Measurements from ENCODE around the gene ARHGAP32.

ARHGAP32 gene

DNA sequence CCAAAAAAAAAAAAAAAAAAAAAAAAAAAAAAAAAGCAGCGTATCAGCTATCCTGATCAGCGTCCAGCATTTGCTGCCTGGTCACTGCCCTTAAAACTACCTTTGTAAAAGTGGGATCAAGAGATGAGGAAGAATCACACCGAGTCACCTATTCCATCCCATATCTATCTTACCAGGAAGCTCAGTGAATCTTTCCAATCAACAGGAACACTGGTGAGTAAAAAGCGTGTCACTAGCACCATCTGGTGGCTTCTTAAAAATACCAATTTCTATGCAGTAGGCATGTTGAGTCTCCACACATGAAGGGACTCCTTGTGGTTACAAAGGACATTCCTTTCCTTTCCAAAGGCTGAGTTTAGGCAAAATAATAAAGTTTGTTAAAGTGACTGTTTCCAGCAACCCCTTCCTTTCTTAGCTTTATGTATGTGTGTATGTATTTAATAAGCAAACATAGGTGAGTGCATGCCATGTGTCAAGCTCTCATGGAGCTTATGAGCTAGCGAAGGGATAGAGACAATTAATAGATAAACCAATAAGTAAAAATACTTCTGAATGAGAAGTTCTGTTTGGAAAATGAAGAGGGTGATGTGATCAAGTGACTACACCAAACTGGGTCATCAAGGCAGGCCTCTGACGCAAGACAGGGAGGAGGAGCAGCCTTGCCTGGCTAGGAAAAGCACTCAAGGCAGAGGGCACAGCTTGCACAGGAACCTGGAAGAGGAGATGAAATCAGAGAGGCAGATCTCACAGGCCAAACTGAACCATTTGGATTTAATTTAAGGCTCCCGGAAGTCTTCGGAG, 235.5 kb downstream of the ARHGAP32 start:
- DNase-seq: peak in 11 of 56 donors; percentile 6 to 63 (median 22)

DNA sequence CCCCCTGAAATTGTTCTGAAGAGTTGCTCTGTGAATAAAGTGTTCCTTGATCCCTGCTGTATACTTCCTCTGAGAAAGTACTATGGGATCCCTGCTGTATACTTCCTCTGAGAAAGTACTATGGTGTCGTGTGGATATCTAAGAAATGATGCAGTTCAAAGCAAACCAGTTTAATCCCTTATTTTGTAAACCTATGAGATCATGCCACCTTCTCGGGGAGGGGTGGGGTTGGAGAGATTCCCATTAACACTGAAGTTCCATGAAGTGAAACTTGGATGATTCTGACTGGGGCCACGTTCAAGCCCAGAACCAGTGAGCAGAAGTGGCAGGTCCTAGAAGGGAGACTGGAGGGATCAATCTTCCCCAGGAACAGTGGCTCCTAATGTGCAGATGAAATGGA, 236.5 kb downstream of the ARHGAP32 start:
- no peak for DNase-seq

GRCh38 chr11:128953151-128953550, 239.0 kb downstream of the ARHGAP32 start:
- DNase-seq: no peak

GRCh38 chr11:128949791-128950454, 242.2 kb downstream of the ARHGAP32 start:
- no peak for DNase-seq

DNA sequence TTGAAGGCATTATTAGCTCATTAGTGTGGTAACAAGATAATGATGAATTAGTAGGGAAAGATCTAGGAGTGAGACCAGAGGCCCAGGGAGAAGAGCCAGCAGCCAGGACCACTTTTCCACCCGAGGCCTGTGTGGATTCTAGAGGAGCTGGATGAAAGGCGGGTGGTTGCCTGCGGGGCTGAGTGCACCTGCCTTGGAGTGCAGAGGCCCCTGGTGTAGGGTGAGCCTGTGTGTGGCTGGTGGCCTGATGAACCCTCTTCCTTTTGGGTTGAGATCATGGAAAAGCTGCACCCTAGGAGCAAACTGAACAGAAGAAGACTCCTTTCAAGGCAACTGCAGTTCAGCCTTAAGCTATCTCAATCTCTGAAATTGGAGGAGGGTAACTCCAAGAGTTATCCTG, 243.5 kb downstream of the ARHGAP32 start:
- DNase-seq: no peak

DNA sequence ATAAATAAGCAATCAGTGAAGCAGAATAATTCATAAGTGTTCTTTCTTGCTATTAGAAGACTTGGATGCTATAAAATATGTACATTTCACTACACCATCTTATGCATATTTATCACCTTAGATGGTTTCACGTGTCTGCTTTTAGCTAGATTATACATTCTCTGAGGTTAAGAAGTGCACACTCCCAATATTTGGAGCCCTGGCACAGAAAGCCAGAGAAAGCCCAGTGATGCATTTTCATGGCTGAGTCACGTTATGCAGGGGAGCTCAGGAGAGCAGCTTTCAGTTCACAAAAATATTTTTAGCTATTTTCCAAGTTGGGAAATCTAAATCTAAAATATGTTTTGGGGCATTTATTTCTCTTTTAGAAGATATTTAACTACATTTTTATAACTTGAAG, 244.4 kb downstream of the ARHGAP32 start:
- DNase-seq: no peak

DNA sequence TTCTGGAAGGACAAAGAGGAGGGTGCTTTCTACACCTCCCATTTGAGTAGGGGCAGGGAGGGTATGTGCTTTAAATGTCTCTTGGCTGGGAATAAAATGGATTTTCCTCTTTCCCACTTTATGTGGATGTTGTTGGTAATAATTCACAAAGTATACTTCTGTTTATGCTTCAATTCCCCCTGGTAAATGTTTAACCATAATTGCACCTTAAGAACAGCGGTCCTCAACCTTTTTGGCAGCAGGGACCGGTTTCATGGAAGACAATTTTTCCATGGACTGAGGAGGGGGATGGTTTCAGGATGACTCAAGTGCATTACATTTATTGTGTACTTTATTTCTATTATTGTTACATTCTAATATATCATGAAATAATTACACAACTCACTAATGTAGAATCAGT, 245.5 kb downstream of the ARHGAP32 start:
- no peak for DNase-seq

GRCh38 chr11:128943428-128943976, 248.6 kb downstream of the ARHGAP32 start:
- no peak for DNase-seq

GRCh38 chr11:128942817-128943427, 249.2 kb downstream of the ARHGAP32 start, which contains the start of gene TP53AIP1:
TSS of gene TP53AIP1 (minus strand) at chr11:128942871. CDS start at chr11:128937818, 5,053 bp downstream.
- no peak for DNase-seq

DNA sequence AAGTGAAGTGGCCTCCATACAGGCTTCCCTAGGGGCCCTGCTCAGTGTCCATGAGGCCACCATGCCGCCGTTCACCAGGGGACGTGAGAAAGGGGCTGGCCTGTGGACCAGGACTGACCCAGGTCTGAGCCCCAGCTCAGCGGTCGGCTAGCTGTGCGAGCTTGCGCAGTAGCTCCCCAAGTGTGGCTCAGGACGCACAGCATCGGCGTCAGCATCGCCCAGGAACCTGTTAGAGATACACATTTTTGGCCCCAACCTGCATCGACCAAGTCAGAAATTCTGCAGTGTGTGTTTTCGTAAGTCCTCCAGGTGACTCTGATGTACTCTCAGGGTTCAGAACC, 249.9 kb downstream of the ARHGAP32 start:
- DNase-seq: no peak

- no peak for DNase-seq
Measured at GRCh38 chr11:128941573-128942271, 250.4 kb downstream of the ARHGAP32 start.

GRCh38 chr11:128941110-128941509, 251.0 kb downstream of the ARHGAP32 start:
- DNase-seq: no peak

GRCh38 chr11:128940603-128941002, 251.5 kb downstream of the ARHGAP32 start:
- DNase-seq: no peak

DNA sequence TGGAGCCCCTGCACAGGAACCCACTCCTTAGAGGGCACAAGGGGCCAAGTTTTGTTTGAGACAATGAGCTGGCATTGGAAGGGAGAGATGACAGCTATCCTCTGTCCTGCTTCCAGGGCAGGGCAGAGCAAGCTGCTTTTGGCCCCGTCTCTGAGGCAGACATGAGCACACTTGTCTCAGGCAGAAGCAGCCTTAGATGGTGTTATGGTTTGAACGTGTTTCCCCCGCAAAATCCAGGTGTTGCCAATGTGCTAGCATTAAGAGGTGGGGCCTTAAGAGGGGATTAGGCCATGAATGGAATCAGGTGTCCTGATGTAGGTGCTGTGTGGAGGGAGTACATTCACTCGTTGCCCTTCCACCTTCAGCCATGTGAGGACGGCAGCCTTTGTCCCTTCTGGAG, 252.0 kb downstream of the ARHGAP32 start:
- no peak for DNase-seq

GRCh38 chr11:128939591-128939990, 252.5 kb downstream of the ARHGAP32 start:
- no peak for DNase-seq

- DNase-seq: no peak
Measured at GRCh38 chr11:128938156-128938885, 253.8 kb downstream of the ARHGAP32 start.

DNA sequence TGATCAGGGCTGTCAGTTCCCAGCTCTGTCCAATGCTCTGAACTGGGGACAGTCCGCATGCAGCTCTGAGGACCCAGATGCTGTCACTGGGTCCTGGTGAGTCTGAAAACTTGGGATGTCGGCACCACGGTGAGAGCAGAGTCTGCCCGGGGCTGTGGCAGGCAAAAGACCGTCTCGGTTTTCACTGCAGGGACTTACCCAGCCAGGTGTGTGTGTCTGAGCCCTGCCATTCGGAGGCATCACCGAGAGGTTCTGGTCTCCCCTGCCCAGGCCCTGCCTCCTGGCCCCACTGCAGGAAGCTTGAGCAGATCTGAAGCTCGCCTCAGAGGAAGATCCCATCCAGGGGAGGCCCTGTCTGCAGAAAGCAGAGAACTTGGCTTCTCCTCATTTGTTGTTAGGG, 254.6 kb downstream of the ARHGAP32 start:
- no peak for DNase-seq

GRCh38 chr11:128936606-128937251, 255.4 kb downstream of the ARHGAP32 start:
- no peak for DNase-seq

GRCh38 chr11:128934926-128935325, 257.2 kb downstream of the ARHGAP32 start:
- DNase-seq: no peak

DNA sequence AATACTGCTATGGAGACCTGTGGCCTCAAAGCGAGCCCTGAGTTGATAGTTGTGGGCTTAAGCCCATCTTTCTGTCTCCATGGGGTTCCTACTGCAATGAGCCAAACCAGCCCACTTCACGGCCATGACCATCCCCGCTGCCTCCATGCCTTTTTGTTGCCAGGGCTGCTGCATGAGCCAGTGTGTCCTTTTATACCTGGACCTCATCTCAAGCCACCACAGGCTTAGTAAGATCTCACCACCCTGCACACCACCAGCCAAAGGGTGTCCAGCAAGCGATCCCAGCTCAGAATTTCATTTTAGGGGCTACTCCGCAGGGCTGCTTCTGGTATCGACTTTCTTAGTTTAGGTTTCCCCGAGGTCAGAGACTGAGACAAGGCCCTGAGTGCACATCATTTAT, 257.8 kb downstream of the ARHGAP32 start:
- DNase-seq: no peak

All from nucleus accumbens (tissue), 56 donors.